Natural killer cell (primary cell): ENCODE data around the gene SATB2. TPM values are rescaled to one million over a fixed set of nuclear protein-coding genes. Genes with fewer than 3 reads are reported as not detected.
A peak's percentile ranks its signal among the peaks of the same experiment; 100 is the strongest.

Experiments
- ATAC-seq, 3 donors: fragments of 150-1000 bp in 2 of 3; fragments of 200-7000 bp in 1 of 3; cut with Tn5 transposase; 1 replicate in 1 of 3; 2 replicates in 2 of 3; pipeline ENCODE4 v1.10.0; 2021; ENCODE audit warnings: mild to moderate bottlenecking in 2 of 3, moderate library complexity in 2 of 3
- DNase-seq, 2 donors: peaks; one replicate each; pipeline versions ENCODE4 v3.0.0 to v3.0.0-alpha.2; 2013 to 2021; ENCODE audit warnings: mixed read lengths in 1 of 2
- H3K27ac ChIP-seq: one replicate; pipeline ENCODE4 v1.5.1; 2013; ENCODE audit warnings: mild to moderate bottlenecking, low read length
- H3K27me3 ChIP-seq: one replicate; pipeline ENCODE4 v1.6.1; 2013; ENCODE audit warnings: low read length; ENCODE audit not compliant: control insufficient read depth, insufficient read depth
- H3K36me3 ChIP-seq: one replicate; pipeline ENCODE4 v1.6.1; 2013; ENCODE audit warnings: low read length; ENCODE audit not compliant: control insufficient read depth, insufficient read depth
- H3K4me1 ChIP-seq: one replicate; pipeline ENCODE4 v1.6.1; 2013; ENCODE audit warnings: low read length; ENCODE audit not compliant: control insufficient read depth, insufficient read depth
- H3K4me3 ChIP-seq: one replicate; pipeline ENCODE4 v1.5.1; 2013; ENCODE audit warnings: low read length
- H3K9me3 ChIP-seq: one replicate; pipeline ENCODE4 v1.6.1; 2013; ENCODE audit warnings: low read length; ENCODE audit not compliant: control insufficient read depth, insufficient read depth
- H3K27ac Mint-ChIP-seq, 2 donors: one replicate each; pipeline ENCODE4 v1.8.0; 2022; ENCODE audit warnings: mild to moderate bottlenecking in 2 of 2, mixed read lengths in 2 of 2, moderate library complexity in 1 of 2
- H3K27me3 Mint-ChIP-seq, 2 donors: one replicate each; pipeline ENCODE4 v1.8.0; 2022; ENCODE audit warnings: low read depth in 2 of 2, mixed read lengths in 2 of 2
- H3K36me3 Mint-ChIP-seq: one replicate; pipeline ENCODE4 v1.8.0; 2022; ENCODE audit warnings: mixed read lengths
- H3K4me1 Mint-ChIP-seq, 2 donors: one replicate each; pipeline ENCODE4 v1.8.0; 2022; ENCODE audit warnings: mixed read lengths in 2 of 2
- H3K4me3 Mint-ChIP-seq: one replicate; pipeline ENCODE4 v1.8.0; 2022; ENCODE audit warnings: mild to moderate bottlenecking, moderate library complexity, mixed read lengths
- H3K9me3 Mint-ChIP-seq, 2 donors: one replicate each; pipeline ENCODE4 v1.8.0; 2022; ENCODE audit warnings: mixed read lengths in 2 of 2
- WGBS: methylation state at CpG from one replicate; pipeline ENCODE4 v1.1.7; 2013; ENCODE audit warnings: missing lambda C conversion rate; ENCODE audit not compliant: insufficient coverage; 5-methylcytosine and 5-hydroxymethylcytosine counted together
- intact Hi-C: fragments of 100-400 bp; cut with micrococcal nuclease; formaldehyde crosslinking; loops from one replicate; pipeline ENCODE4 v1.14.2; 2022
- total RNA-seq, 4 donors: library from RNA; stranded (reverse); fragments of 120-200 nt in 1 of 4; gene quantifications; one replicate each; pipeline versions ENCODE4 v1.2.3 to v1.2.4, GENCODE V29; 2013 to 2022
- TF ChIP-seq, protein P1 (sequence below): fragments of 200-600 bp; IDR thresholded peaks from one replicate; pipeline ENCODE4 v1.8.0; 2022; ENCODE audit warnings: antibody characterized with exemption

SATB2 gene
- total RNA-seq, 3 donors from 2014 or later (not counting 1 experiment from before 2014, with no cell fraction given) = 0.73 to 2.8 (median 0.79) TPM

DNA sequence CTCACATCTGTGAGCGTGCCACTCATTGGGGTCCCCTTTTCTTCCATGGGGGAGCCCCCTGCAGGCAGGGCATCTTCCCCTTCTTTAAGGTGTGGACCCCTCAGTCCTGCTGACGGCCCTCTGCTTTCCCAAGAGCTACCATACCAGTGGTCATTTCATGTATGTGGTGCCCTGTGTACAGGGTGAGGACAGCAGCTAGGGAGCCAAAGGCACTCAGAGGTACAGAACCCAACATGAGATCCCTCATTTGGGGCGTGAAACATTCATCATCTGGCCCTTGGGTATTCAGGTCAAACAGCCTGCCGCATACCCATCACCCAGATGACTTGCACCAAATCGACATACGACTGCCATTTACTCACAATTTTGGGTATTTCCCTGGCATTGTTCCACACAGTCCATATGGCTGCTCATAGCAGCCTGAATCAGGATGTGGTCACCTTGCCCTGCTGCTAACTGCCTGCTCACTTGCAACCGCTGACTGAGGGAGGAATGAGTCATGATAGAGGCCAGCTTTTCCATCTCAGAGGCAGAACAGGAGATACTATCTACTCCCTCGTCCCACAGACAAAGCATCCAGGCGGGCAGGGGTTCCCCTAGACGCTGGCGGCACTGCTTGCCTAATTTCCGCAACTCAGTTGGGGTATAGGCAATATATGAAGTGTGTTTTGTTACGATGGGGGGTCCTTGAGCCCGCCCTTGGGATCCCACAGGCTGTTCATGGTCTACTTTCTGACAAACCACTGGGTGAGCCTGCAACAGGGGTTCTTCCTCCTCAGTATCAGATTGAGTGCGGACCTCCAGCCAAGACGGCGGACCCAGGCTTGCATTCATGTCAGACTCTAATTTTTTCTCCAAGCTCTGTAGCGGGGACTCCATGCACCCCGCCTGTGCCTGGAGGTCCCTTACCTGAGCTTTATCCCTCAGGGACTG, 228.6 kb downstream of the SATB2 start:
- H3K4me3 ChIP-seq = no peak overlapping the region
- H3K27me3 Mint-ChIP-seq = no peaks in the 10 kb centered on the region
- 82% methylated on average over 19 of the region's 19 CpGs for WGBS
- H3K36me3 Mint-ChIP-seq = no peaks in the 10 kb centered on the region
- ATAC-seq = no peak
- no peaks in the 10 kb centered on the region for H3K4me1 ChIP-seq
- no peaks in the 10 kb centered on the region for H3K36me3 ChIP-seq
- peaks cover 12% of the 10 kb centered on the region for H3K9me3 ChIP-seq
- no peak overlapping the region for H3K4me3 Mint-ChIP-seq
- peaks cover 5 to 7% of the 10 kb centered on the region in 2 donors for H3K9me3 Mint-ChIP-seq
- H3K27ac ChIP-seq = no peak overlapping the region
- TF ChIP-seq, protein P1, sequence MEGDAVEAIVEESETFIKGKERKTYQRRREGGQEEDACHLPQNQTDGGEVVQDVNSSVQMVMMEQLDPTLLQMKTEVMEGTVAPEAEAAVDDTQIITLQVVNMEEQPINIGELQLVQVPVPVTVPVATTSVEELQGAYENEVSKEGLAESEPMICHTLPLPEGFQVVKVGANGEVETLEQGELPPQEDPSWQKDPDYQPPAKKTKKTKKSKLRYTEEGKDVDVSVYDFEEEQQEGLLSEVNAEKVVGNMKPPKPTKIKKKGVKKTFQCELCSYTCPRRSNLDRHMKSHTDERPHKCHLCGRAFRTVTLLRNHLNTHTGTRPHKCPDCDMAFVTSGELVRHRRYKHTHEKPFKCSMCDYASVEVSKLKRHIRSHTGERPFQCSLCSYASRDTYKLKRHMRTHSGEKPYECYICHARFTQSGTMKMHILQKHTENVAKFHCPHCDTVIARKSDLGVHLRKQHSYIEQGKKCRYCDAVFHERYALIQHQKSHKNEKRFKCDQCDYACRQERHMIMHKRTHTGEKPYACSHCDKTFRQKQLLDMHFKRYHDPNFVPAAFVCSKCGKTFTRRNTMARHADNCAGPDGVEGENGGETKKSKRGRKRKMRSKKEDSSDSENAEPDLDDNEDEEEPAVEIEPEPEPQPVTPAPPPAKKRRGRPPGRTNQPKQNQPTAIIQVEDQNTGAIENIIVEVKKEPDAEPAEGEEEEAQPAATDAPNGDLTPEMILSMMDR = no peak
- H3K27ac Mint-ChIP-seq = no peak overlapping the region
- intact Hi-C loops = no loop called here
- H3K27me3 ChIP-seq = no peaks in the 10 kb centered on the region
- H3K4me1 Mint-ChIP-seq = no peaks in the 10 kb centered on the region
- peak in 1 of 2 donors; percentile 4 for DNase-seq

DNA sequence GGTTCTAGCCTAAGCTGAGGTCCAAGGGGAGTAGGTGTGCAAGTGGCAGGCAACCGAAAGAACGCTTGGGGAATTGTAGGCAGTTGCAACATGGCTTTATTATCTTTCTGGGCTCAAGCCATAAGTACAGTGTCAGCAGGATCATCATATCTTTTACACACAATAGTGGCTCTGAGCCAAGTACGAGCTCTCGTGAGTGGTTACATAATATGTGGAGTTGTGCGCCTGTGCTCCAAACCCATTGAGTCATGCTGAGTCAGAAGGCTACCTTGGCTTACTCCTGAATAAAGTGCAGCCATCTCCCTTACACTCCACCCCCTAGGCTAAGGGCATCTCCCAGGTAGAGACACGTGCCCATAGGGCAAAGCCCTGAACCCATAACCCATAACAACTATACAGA, 233.9 kb downstream of the SATB2 start:
- Mint-ChIP-seq H3K9me3 (peaks cover 2 to 8% of the 10 kb centered on the region in 2 donors), H3K36me3 (no peaks in the 10 kb centered on the region), H3K4me1 (no peaks in the 10 kb centered on the region), H3K27me3 (no peaks in the 10 kb centered on the region), H3K27ac (no peak overlapping the region), H3K4me3 (no peak overlapping the region)
- Histone ChIP-seq H3K4me1 (no peaks in the 10 kb centered on the region), H3K9me3 (peaks cover 12% of the 10 kb centered on the region), H3K27ac (no peak overlapping the region), H3K36me3 (no peaks in the 10 kb centered on the region), H3K4me3 (no peak overlapping the region), H3K27me3 (no peaks in the 10 kb centered on the region)
- intact Hi-C loops = no loop called here
- no peak for ATAC-seq
- 91% methylated on average over 4 of the region's 6 CpGs for WGBS
- TF ChIP-seq, protein P1 = no peak
- no peak for DNase-seq

DNA sequence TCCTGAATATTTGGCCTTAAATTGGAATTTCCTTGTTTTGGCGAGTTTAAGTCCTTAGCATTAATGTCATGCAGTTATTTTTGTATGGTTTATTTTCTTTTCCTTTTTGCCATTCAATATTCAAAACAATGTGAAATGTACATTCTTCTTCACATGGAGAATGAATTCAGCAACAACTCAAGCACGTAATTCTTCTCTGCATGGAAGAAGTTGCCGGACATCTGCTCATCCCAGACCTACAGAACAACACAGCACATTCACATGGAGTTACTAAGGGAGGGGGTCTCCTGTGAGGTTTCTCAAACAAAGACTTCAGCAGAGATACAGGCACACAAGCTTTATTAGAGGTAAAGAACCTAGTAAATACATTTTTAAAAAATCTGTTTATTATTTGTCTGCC, 236.8 kb downstream of the SATB2 start:
- Mint-ChIP-seq H3K9me3 (peaks cover 2 to 8% of the 10 kb centered on the region in 2 donors), H3K27me3 (no peaks in the 10 kb centered on the region), H3K36me3 (no peaks in the 10 kb centered on the region), H3K27ac (no peak overlapping the region), H3K4me3 (no peak overlapping the region), H3K4me1 (no peaks in the 10 kb centered on the region)
- DNase-seq = no peak
- Histone ChIP-seq H3K27ac (no peak overlapping the region), H3K27me3 (no peaks in the 10 kb centered on the region), H3K4me3 (no peak overlapping the region), H3K9me3 (peaks cover 6% of the 10 kb centered on the region), H3K36me3 (no peaks in the 10 kb centered on the region), H3K4me1 (no peaks in the 10 kb centered on the region)
- TF ChIP-seq, protein P1 = no peak
- ATAC-seq = no peak
- intact Hi-C loops = no loop called here
- WGBS = 67% methylated on average over 2 of the region's 3 CpGs
